Transverse colon (tissue), 4 donors: ENCODE measurements around the gene CLUH. TPM values are rescaled to one million over a fixed set of nuclear protein-coding genes. Genes with fewer than 3 reads are reported as not detected.

Experiments
- DNase-seq: peaks from one replicate; pipeline ENCODE4 v3.0.0-alpha.2; 2019
- H3K27ac ChIP-seq, 4 donors: fragments of 200-600 bp; sonication (generic); 2 replicates each; pipeline ENCODE4 v1.5.1; 2016 to 2018; ENCODE audit warnings: inconsistent platforms in 4 of 4
- H3K27me3 ChIP-seq: fragments of 200-600 bp; sonication (generic); 2 replicates; pipeline ENCODE4 v1.5.1; 2017; ENCODE audit warnings: inconsistent platforms
- H3K36me3 ChIP-seq, 4 donors: fragments of 200-600 bp; sonication (generic); 2 replicates each; pipeline ENCODE4 v1.5.1; 2017 to 2019; ENCODE audit warnings: inconsistent platforms in 4 of 4
- H3K4me1 ChIP-seq, 4 donors: fragments of 200-600 bp; sonication (generic); 2 replicates each; pipeline ENCODE4 v1.5.1; 2017 to 2020; ENCODE audit warnings: inconsistent platforms in 4 of 4
- H3K4me3 ChIP-seq, 4 donors: fragments of 200-600 bp; sonication (generic); 1 replicate in 1 of 4; 2 replicates in 3 of 4; pipeline versions ENCODE4 v1.5.1 to v1.6.1; 2017 to 2019; ENCODE audit warnings: inconsistent platforms in 4 of 4
- H3K9me3 ChIP-seq, 2 donors: fragments of 200-600 bp; sonication (generic); 2 replicates each; pipeline ENCODE4 v1.5.1; 2017 to 2019; ENCODE audit warnings: inconsistent platforms in 2 of 2
- EP300 ChIP-seq: sonication (generic); formaldehyde crosslinking; IDR thresholded peaks from one replicate; pipeline ENCODE4 v1.6.1; 2017; ENCODE audit warnings: antibody characterized with exemption, low read depth
- POLR2A ChIP-seq: fragments of 450-650 bp; IDR thresholded peaks from one replicate; pipeline ENCODE4 v1.6.1; 2016; ENCODE audit warnings: antibody characterized with exemption, mild to moderate bottlenecking, moderate library complexity
- POLR2AphosphoS5 ChIP-seq, 3 donors: sonication (generic); formaldehyde crosslinking; IDR thresholded peaks; one replicate each; pipeline ENCODE4 v1.6.1; 2016; ENCODE audit warnings: antibody characterized with exemption in 3 of 3
- WGBS, 2 donors: methylation state at CpG; one replicate each; pipeline ENCODE4 v1.1.5; 2018; ENCODE audit warnings: low coverage in 1 of 2; 5-methylcytosine and 5-hydroxymethylcytosine counted together
- in situ Hi-C, 4 donors: fragments of 200-750 bp; cut with MboI; loops; one replicate each; pipeline versions ENCODE4 v1.15.0 to v1.15.1; 2017; ENCODE audit warnings: low sequenced_read_pairs in 3 of 4, low pct_ligation_motif_present in 1 of 4, low pct_unique_long_range_greater_than_20kb in 1 of 4
- intact Hi-C: fragments of 100-400 bp; cut with DNase I; formaldehyde crosslinking; loops from one replicate; pipeline ENCODE4 v1.15.1; 2023; ENCODE audit warnings: low total_unique reads
- total RNA-seq, 4 donors: library from RNA; depleted of rRNA; stranded (reverse); fragments of >200 nt; gene quantifications; one replicate each; pipeline ENCODE4 v1.1.0, GENCODE V29; 2016
- TF ChIP-seq, protein P1 (sequence below), 5 experiments: fragments of 200-600 bp in 3 of 5; fragments of 450-650 bp in 2 of 5; sonication (generic) in 3 of 5; IDR thresholded peaks; 1 replicate in 2 of 5; 2 replicates in 3 of 5; pipeline ENCODE4 v1.5.1; 2016 to 2017; ENCODE audit warnings: antibody characterized with exemption in 5 of 5, inconsistent platforms in 3 of 5, mild to moderate bottlenecking in 2 of 5, moderate library complexity in 1 of 5

CLUH gene
- total RNA-seq, 4 donors from 2014 or later, result 127 to 1,072 (median 208) TPM

GRCh38 chr17:2695961-2696760 is 15.4 kb downstream of the CLUH start:
- H3K9me3 ChIP-seq, result no peaks in the 10 kb centered on the region
- H3K27me3 ChIP-seq, result no peaks in the 10 kb centered on the region
- peaks cover 0 to 81% (median 21%) of the 10 kb centered on the region in 4 donors for H3K36me3 ChIP-seq
- no peaks in the 10 kb centered on the region for H3K4me1 ChIP-seq
- H3K27ac ChIP-seq, result no peak overlapping the region
- DNase-seq, result peak; percentile 3
- intact Hi-C loops, result no loop called here
- WGBS, 2 donors, result 92% methylated on average over 35 of the region's 36 CpGs; no CpG with 5 or more reads in 1 of the 2 donors
- H3K4me3 ChIP-seq, result no peak overlapping the region
- in situ Hi-C loops, result no loop called here
- no peak for TF ChIP-seq POLR2AphosphoS5 (IDR thresholded peaks at IDR 0.05)
- no peak for TF ChIP-seq EP300
- TF ChIP-seq POLR2A, result no peak
- TF ChIP-seq, protein P1, sequence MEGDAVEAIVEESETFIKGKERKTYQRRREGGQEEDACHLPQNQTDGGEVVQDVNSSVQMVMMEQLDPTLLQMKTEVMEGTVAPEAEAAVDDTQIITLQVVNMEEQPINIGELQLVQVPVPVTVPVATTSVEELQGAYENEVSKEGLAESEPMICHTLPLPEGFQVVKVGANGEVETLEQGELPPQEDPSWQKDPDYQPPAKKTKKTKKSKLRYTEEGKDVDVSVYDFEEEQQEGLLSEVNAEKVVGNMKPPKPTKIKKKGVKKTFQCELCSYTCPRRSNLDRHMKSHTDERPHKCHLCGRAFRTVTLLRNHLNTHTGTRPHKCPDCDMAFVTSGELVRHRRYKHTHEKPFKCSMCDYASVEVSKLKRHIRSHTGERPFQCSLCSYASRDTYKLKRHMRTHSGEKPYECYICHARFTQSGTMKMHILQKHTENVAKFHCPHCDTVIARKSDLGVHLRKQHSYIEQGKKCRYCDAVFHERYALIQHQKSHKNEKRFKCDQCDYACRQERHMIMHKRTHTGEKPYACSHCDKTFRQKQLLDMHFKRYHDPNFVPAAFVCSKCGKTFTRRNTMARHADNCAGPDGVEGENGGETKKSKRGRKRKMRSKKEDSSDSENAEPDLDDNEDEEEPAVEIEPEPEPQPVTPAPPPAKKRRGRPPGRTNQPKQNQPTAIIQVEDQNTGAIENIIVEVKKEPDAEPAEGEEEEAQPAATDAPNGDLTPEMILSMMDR (IDR thresholded peaks at IDR 0.05), result no peak

DNA sequence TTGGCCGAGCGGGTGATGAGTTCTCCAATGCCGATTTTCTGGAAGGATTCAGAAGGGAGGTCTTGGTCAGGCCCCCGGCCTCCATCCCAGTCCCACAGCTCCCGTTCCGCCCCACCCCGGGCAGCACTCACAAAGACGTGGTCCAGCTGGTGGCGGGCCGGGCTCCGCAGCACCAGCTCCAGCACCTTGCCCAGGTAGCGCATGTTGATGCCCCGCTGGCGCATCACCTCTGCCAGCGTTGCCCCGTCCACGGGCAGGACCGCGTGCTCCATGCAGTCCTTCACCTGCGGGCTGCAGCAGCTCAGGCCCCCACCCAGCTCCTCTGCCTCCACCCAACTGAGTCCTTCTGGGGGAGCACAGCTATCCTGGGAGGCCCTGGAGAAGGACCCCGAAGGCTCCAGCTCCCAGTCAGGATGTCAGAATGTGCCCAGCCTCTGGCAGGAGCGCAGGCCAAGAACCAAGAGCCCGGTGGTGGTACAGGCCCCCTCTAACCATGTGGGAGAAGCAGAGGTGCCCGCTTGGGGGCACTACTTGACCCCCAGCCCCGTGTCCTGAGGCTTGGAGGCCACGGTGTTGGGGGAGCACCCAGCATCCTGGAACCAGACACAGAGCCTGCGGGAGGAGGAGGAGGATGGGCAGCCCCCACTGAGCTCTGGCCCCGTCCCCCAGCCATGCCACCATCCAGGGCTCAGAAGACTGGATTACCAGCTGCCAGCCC is 16.2 kb downstream of the CLUH start:
- intact Hi-C loops, result no loop called here
- H3K36me3 ChIP-seq, result peaks cover 0 to 78% (median 18%) of the 10 kb centered on the region in 4 donors
- DNase-seq, result peak; percentile 5

DNA sequence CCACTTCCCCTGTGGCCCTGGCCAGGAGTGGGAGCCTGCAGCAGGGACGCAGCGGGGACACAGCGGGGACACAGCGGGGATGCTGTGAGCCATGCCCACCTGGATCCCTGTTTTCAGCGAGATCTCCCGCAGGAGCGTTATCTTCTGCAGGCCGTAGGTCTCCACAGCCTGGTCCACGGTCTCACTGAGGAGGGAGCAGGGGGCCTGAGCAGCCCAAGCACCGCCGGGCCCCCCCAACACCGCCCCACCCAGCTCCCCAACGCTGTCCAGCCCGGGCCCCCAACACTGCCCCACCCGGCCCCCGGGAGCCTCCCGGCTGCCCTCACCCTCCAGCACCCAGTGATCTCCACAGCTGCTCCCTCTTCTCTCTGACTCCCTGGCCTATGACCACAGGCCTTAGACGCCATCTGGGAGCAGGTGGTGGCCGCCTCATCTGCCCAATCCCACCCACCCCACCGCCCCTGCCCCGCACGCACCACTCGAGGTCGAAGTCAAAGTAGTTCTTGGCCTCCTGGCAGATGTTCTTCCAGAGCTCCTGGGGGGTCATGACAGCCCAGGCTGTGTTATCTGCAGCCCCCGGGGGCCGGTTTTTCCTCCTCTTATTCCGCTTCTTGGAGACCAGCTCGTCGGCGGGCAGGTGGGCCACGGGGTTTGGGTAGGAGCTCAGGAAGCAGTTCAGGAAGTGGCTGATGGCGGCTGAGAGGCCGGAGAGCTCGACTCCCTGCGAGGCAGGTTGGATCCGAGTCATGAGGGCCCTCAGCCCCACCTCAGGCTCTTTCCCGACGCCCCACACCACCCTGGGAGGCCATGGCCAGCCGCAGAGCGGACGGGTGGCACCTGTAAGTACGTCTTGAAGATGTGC is 17.0 kb downstream of the CLUH start:
- intact Hi-C loops (no loop called here), in situ Hi-C loops (no loop called here)
- H3K27ac ChIP-seq, result no peak overlapping the region
- peaks cover 0 to 74% (median 15%) of the 10 kb centered on the region in 4 donors for H3K36me3 ChIP-seq
- H3K27me3 ChIP-seq, result no peaks in the 10 kb centered on the region
- no peaks in the 10 kb centered on the region for H3K9me3 ChIP-seq
- WGBS, 2 donors, result 92% methylated on average over 38 of the region's 42 CpGs; no CpG with 5 or more reads in 1 of the 2 donors
- peak; percentile 7 for DNase-seq
- H3K4me1 ChIP-seq, result no peaks in the 10 kb centered on the region
- TF ChIP-seq POLR2AphosphoS5 (IDR thresholded peaks at IDR 0.05) (no peak), EP300 (no peak), POLR2A (no peak)
- TF ChIP-seq, protein P1 (IDR thresholded peaks at IDR 0.05), result no peak
- no peak overlapping the region for H3K4me3 ChIP-seq

More for the DNA sequence above, 16.2 kb downstream of the CLUH start:
- H3K27ac ChIP-seq, result no peak overlapping the region
- 90% methylated on average over 26 of the region's 28 CpGs; no CpG with 5 or more reads in 1 of the 2 donors for WGBS, 2 donors
- no peaks in the 10 kb centered on the region for H3K4me1 ChIP-seq
- no peak overlapping the region for H3K4me3 ChIP-seq
- TF ChIP-seq EP300 (no peak), POLR2A (no peak), POLR2AphosphoS5 (IDR thresholded peaks at IDR 0.05) (no peak)
- TF ChIP-seq, protein P1 (IDR thresholded peaks at IDR 0.05), result no peak
- H3K27me3 ChIP-seq, result no peaks in the 10 kb centered on the region
- in situ Hi-C loops, result no loop called here
- H3K9me3 ChIP-seq, result no peaks in the 10 kb centered on the region
